HEK293 (cell line): ENCODE measurements around the gene R3HDM4.

Experiments
- MEIS1 ChIP-seq: sonication (generic); formaldehyde crosslinking; IDR thresholded peaks from 2 replicates; pipeline ENCODE4 v1.8.1; 2022; ENCODE audit warnings: missing genetic modification reagents, mild to moderate bottlenecking, borderline replicate concordance
- OSR2 ChIP-seq: fragments of 450-650 bp; formaldehyde crosslinking; IDR thresholded peaks from 2 replicates; pipeline ENCODE4 v1.5.1; 2016; ENCODE audit warnings: missing biosample characterization, missing genetic modification characterization
- PRDM2 ChIP-seq: fragments of 450-650 bp; formaldehyde crosslinking; IDR thresholded peaks from 2 replicates; pipeline ENCODE4 v1.5.1; 2016; ENCODE audit warnings: missing biosample characterization, missing genetic modification characterization, borderline replicate concordance
- SP7 ChIP-seq: fragments of 450-650 bp; formaldehyde crosslinking; IDR thresholded peaks from 2 replicates; pipeline ENCODE4 v1.5.1; 2016; ENCODE audit warnings: missing biosample characterization, missing genetic modification characterization
- WT1 ChIP-seq: fragments of 450-650 bp; formaldehyde crosslinking; IDR thresholded peaks from 2 replicates; pipeline ENCODE4 v1.5.1; 2016; ENCODE audit warnings: missing biosample characterization, missing genetic modification characterization
- YY1 ChIP-seq: fragments of 450-650 bp; formaldehyde crosslinking; IDR thresholded peaks from 2 replicates; pipeline ENCODE4 v1.5.1; 2018; ENCODE audit warnings: missing biosample characterization, missing genetic modification characterization
- ZBTB1 ChIP-seq: fragments of 450-650 bp; formaldehyde crosslinking; IDR thresholded peaks from 2 replicates; pipeline ENCODE4 v1.5.1; 2016; ENCODE audit warnings: missing biosample characterization, missing genetic modification characterization
- ZBTB49 ChIP-seq: fragments of 450-650 bp; formaldehyde crosslinking; IDR thresholded peaks from 2 replicates; pipeline ENCODE4 v1.5.1; 2016; ENCODE audit warnings: missing biosample characterization, missing genetic modification characterization, low read depth
- ZFHX2 ChIP-seq: fragments of 450-650 bp; formaldehyde crosslinking; conservative IDR thresholded peaks from 2 replicates; pipeline ENCODE4 v1.5.1; 2016; ENCODE audit warnings: missing biosample characterization, missing genetic modification characterization
- ZFP69B ChIP-seq: fragments of 450-650 bp; formaldehyde crosslinking; IDR thresholded peaks from 2 replicates; pipeline ENCODE4 v1.5.1; 2016; ENCODE audit warnings: missing biosample characterization, missing genetic modification characterization
- ZIC2 ChIP-seq: fragments of 450-650 bp; formaldehyde crosslinking; IDR thresholded peaks from 2 replicates; pipeline ENCODE4 v1.5.1; 2016; ENCODE audit warnings: missing biosample characterization, missing genetic modification characterization
- ZNF138 ChIP-seq: fragments of 450-650 bp; formaldehyde crosslinking; IDR thresholded peaks from 2 replicates; pipeline ENCODE4 v1.5.1; 2016; ENCODE audit warnings: missing biosample characterization, missing genetic modification characterization, borderline replicate concordance
- ZNF169 ChIP-seq: fragments of 450-650 bp; formaldehyde crosslinking; IDR thresholded peaks from 2 replicates; pipeline ENCODE4 v1.5.1; 2016; ENCODE audit warnings: missing biosample characterization, missing genetic modification characterization
- ZNF175 ChIP-seq: fragments of 450-650 bp; formaldehyde crosslinking; IDR thresholded peaks from 2 replicates; pipeline ENCODE4 v1.5.1; 2016; ENCODE audit warnings: missing biosample characterization, missing genetic modification characterization
- ZNF214 ChIP-seq: fragments of 450-650 bp; formaldehyde crosslinking; IDR thresholded peaks from 2 replicates; pipeline ENCODE4 v1.5.1; 2017; ENCODE audit warnings: missing biosample characterization, mild to moderate bottlenecking, missing genetic modification characterization, borderline replicate concordance
- ZNF324 ChIP-seq: fragments of 450-650 bp; formaldehyde crosslinking; IDR thresholded peaks from 2 replicates; pipeline ENCODE4 v1.5.1; 2016; ENCODE audit warnings: missing biosample characterization, missing genetic modification characterization
- ZNF335 ChIP-seq: fragments of 450-650 bp; formaldehyde crosslinking; conservative IDR thresholded peaks from 2 replicates; pipeline ENCODE4 v1.5.1; 2016; ENCODE audit warnings: missing biosample characterization, missing genetic modification characterization
- ZNF362 ChIP-seq: fragments of 450-650 bp; formaldehyde crosslinking; IDR thresholded peaks from 2 replicates; pipeline ENCODE4 v1.5.1; 2016; ENCODE audit warnings: missing biosample characterization, missing genetic modification characterization
- ZNF391 ChIP-seq: fragments of 450-650 bp; formaldehyde crosslinking; IDR thresholded peaks from 2 replicates; pipeline ENCODE4 v1.5.1; 2016; ENCODE audit warnings: low read depth, missing biosample characterization, missing genetic modification characterization, borderline replicate concordance
- ZNF530 ChIP-seq: fragments of 450-650 bp; formaldehyde crosslinking; IDR thresholded peaks from 2 replicates; pipeline ENCODE4 v1.5.1; 2016; ENCODE audit warnings: low read depth, missing biosample characterization, missing genetic modification characterization
- ZNF558 ChIP-seq: fragments of 450-650 bp; formaldehyde crosslinking; IDR thresholded peaks from 2 replicates; pipeline ENCODE4 v1.5.1; 2016; ENCODE audit warnings: missing biosample characterization, missing genetic modification characterization
- ZNF610 ChIP-seq: fragments of 450-650 bp; formaldehyde crosslinking; IDR thresholded peaks from 2 replicates; pipeline ENCODE4 v1.5.1; 2016; ENCODE audit warnings: missing biosample characterization, missing genetic modification characterization, borderline replicate concordance
- ZNF626 ChIP-seq: fragments of 450-650 bp; sonication (Bioruptor Pico); formaldehyde crosslinking; IDR thresholded peaks from 2 replicates; pipeline ENCODE4 v1.5.1; 2018; ENCODE audit warnings: missing biosample characterization, missing genetic modification characterization, inconsistent platforms
- ZNF645 ChIP-seq: fragments of 450-650 bp; formaldehyde crosslinking; IDR thresholded peaks from 2 replicates; pipeline ENCODE4; 2016; ENCODE audit warnings: missing biosample characterization, missing genetic modification characterization
- ZNF658 ChIP-seq: fragments of 450-650 bp; formaldehyde crosslinking; IDR thresholded peaks from 2 replicates; pipeline ENCODE4; 2016; ENCODE audit warnings: missing biosample characterization, missing genetic modification characterization
- ZNF843 ChIP-seq: fragments of 450-650 bp; formaldehyde crosslinking; IDR thresholded peaks from 2 replicates; pipeline ENCODE4 v1.5.1; 2016; ENCODE audit warnings: missing biosample characterization, missing genetic modification characterization
- ZSCAN18 ChIP-seq: fragments of 450-650 bp; formaldehyde crosslinking; IDR thresholded peaks from 2 replicates; pipeline ENCODE4 v1.5.1; 2016; ENCODE audit warnings: missing biosample characterization, missing genetic modification characterization

The R3HDM4 gene

GRCh38 chr19:919199-920050, 6.4 kb upstream of the R3HDM4 start (continued):
- TF ChIP-seq PRDM2 (tag by site-specific recombination) (no peak), ZNF558 (tag by site-specific recombination) (no peak), ZFP69B (no peak), ZNF843 (tag by site-specific recombination) (no peak), ZNF169 (tag by site-specific recombination) (no peak), ZNF610 (tag by site-specific recombination) (no peak), ZNF626 (tag by site-specific recombination) (no peak), YY1 (tag by site-specific recombination) (peak; percentile 52; the same call in 1 of the 2 replicates), ZFHX2 (tag by site-specific recombination) (peak; percentile 36), ZNF658 (no peak), ZNF175 (tag by site-specific recombination) (no peak), SP7 (tag by site-specific recombination) (no peak), ZNF138 (tag by site-specific recombination) (no peak), ZNF362 (no peak), ZNF324 (tag by site-specific recombination) (peak; percentile 64), OSR2 (tag by site-specific recombination) (no peak), WT1 (tag by site-specific recombination) (0 out of 2 replicates have a peak, but pooled peaks have one; percentile 9), ZNF214 (no peak), MEIS1 (CRISPR knock-in tag) (no peak), ZNF335 (tag by site-specific recombination) (peak; percentile 98), ZNF391 (tag by site-specific recombination) (no peak), ZSCAN18 (no peak), ZIC2 (tag by site-specific recombination) (peak; percentile 77), ZNF645 (tag by site-specific recombination) (no peak), ZBTB49 (tag by site-specific recombination) (no peak), ZNF530 (tag by site-specific recombination) (no peak), ZBTB1 (no peak)
